HG02885 (cell line): ENCODE results near the gene SNAP29.
"Not testable (repeated sequence)": the region's sequence is repeated elsewhere in the genome, so short reads cannot be mapped to it uniquely, and the experiment has no call there.

Experiments
- ATAC-seq: cut with Tn5 transposase; IDR thresholded peaks from one replicate; pipeline ENCODE4 v1.9.1; 2021; ENCODE audit warnings: mild to moderate bottlenecking; ENCODE audit not compliant: unreplicated experiment, poor library complexity

Gene SNAP29

DNA sequence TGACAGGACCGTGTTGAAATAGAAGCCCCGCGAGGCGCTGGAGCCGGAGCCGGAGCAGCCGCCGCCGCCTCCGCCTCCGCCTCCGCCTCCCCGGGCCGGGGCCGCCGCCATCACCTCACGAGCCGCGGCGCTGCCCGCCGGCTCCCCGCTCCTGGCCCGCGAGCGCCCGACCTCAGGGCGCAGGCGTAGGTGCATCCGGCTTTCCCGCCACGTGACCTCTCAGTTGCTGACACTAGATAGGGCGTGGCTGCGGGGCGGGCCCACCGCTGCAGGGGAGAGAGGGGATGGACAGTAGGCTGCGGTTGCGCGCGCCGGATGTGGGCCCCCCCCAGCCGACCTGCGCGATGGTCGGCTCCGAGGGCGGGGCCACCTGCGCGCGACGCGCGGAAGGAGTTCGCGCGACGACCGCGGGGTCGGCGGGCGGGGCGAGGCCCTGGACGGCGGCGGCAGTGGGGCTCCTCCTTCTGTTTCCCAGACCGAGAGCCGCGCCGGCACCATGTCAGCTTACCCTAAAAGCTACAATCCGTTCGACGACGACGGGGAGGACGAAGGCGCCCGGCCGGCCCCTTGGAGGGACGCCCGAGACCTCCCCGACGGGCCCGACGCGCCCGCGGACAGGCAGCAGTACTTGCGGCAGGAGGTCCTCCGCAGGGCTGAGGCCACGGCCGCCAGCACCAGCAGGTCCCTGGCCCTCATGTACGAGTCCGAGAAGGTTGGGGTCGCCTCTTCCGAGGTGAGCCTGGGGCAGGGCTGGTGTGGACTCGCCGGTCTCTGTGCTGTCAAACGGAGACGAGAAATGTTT, at the start of gene SNAP29, which contains the start of gene PI4KA:
TSS of gene SNAP29 (plus strand) at position 393 of the 802 bp plus-strand sequence. CDS start at position 497, 104 bp downstream.
TSS of gene PI4KA (minus strand) at position 197 of the 802 bp plus-strand sequence. CDS start at position 111, 86 bp downstream.
- ATAC-seq, result peak; percentile 91

DNA sequence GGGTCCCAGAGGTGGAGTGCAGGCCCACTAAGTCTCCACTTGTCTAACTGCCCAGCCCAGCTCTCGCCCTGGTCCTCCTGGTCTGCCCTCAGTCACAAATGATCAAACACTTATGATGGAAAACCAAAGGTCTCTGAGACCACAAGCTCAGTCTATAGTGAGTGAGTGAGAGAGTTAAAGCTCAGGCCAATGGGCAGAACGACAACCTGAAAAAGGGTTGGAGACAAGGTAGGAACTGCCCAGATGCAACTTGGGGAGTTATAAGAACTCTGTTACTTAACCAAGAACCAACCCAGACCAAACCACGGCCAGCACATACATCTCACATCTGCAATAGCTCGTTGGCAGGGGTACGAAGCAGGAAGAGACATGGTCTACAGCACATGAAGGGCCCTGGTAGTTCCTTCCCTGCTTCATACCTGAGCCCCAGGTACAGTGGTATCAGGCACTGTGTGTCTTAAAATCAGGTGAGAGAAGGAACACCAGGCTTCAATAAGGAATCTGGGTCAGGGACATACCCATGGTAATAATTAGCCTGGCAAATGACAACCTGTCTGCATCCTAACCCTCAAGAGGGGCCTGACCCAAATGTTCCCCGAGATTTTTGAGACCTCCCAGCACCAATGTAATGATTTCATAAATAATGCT, 49.1 kb upstream of the SNAP29 start:
- no peak for ATAC-seq

DNA sequence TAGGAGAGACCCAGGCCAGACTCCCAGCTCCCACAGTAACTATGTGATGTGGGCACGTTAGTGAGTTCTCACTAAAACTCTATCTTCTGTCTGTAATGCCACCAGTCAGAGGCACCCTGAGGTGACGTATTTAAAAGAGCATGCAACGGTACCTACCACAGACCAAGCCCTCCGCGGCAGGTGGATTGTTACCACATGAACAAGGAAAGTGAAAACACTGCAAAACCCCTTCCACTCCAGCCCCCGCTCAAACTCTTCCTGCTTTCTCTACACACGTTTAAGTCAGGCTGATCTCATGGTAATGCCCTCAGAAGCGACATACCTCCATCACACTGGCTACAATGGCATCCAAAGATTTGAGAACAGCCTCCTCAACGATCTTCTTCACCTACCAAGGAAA, 48.2 kb upstream of the SNAP29 start:
- no peak for ATAC-seq

DNA sequence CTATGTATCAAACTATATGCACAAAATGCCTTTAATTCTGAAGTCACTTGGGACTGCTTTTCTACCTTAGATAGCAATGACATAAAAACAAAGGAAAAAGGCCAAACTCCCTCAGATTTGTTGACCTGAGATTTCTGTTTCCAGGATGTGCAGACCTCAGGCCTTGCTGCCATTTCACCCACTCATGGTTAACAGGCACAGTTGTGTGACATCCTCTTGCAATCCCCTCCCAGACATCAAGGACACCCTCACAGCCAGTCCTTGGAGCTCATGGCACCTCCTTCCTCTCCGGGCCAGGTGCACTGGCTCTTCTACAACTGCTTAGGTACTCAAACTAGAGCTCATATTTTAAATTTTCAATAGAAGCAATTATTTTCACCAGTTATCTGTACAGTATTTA, 47.6 kb upstream of the SNAP29 start:
- ATAC-seq, result no peak

DNA sequence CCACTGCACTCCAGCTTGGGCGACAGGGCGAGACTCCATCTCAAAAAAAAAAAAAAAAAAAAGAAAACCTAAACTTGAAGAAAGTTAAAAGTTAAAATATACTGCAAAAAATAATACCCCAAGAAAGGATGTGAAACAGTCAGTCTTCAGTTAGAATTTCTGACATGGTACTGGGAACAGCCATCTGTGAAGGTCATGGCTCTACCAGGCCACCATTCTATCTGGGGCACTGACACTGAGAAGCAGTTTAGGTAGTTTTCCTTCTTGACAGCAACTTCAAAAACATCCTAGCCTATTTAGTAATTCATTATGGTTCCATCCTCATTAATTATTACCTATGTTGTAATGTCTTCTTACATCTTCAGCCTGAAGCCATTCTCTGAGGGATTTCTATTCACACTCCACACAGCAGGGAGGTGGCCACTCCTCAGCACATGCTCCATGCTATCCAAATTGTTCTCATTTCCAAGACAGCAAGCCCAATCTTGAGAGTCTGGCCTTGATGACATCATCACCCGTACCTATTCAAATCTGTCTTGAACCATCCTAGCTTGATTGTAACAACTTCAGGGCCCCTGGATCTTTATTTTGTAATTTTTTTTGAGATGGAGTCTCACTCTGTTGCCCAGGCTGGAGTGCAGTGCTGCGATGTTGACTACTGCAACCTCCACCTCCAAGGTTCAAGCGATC, 46.7 kb upstream of the SNAP29 start:
- ATAC-seq, result no peak

DNA sequence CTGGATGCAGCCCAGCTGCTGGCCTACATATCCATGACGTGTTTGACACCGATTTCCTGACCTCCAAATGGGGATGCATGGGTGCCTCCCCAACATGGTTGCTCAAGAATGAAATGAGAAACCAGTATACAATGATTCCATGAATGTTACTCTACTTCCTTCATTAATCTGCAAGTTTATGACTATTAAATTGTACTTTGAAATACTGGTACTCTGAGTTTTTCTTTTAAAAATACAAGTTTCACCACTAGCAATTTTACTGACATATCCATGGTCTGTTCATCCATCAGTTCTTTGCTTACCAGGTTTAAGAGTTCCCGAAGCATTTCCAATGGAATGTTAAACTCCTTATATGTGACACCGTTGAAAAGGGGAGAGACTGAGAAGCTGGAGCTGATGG, 45.8 kb upstream of the SNAP29 start:
- ATAC-seq, result no peak

DNA sequence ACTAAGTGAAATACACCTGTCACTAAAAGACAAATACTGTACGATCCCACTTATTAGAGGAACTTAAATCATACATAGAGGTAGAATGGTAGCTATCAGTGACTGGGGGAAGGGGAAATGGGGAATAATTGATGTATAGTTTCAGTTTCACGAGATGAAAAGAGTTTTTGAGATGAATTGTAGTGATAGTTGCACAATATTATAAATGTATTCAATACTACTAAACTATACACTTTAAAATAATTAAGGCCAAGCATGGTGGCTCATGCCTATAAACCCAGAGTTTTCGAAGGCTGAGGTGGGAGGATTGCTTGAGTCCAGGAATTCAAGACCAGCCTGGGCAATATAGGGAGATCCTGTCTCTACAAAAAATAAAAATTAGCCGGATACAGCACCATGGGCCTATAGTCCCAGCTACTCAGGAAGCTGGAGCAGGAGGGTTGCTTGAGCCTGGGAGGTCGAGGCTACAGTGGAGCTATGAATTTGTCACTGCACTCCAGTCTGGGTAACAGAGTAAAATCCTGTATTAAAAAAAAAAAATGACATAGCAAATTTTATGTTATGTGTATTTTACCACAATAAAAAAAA, 44.5 kb upstream of the SNAP29 start:
- ATAC-seq, result no peak

DNA sequence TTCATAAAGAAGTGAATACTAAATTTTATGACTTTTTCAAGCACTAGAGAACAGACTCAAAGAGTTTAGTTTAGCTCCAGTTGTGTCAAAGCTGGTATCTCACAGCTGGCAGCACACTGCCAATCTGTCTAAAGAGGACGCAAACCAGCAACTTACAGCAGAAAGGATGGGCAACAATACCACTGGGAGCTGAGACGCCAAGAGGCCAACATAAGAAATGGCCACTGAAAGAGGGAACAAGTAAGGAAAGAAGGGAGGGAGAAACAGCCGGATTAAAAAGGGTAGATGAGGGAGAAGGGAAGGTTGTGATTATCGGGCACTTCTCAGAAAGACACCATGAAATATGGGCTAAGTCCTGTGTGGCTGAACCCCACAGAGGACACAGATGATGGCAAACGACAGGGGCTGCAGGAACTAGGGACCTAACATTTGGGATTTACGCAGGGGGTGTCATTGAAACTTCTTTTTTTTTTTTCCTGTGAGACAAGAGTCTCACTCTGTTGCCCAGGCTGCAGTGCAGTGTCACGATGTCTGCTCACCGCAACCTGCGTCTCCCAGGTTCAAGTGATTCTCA, 43.2 kb upstream of the SNAP29 start:
- no peak for ATAC-seq

DNA sequence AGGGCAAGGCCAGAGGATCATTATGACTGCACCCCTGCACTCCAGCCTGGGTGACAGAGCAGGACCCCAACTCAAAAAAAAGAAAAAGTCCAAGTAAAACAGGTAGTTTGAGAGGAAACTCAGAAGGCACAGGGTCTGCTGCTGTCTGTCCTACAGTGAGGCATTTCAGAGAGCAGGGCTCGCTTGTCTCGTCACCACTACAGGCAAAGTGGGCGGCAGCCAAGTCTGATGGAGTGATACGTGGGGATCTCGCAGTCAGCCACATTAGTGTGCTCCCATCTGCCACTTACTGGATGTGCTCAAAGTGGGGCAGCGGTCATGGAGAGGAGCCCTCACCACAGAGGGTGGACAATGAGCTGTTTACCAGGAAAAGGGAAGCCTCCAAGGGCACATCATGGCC, 42.2 kb upstream of the SNAP29 start:
- no peak for ATAC-seq

DNA sequence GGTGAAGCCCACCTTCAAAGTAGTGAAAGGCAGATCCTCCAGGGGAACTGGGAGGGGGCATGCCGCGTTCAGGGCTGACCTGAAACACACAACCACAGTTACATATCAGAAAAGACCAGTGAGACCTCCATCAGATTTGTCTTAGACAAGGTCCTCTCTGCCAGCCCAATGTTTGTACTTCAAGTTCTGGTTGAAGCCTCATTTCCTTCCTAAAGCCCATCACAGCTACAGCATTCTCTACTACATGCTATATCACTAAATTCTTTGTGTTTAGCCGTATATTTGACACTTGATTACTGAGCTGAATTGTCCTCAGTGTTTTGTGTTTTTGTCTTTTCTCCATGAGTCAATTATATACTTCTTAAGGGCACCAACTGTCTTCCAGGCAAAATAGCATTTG, 40.3 kb upstream of the SNAP29 start:
- no peak for ATAC-seq

DNA sequence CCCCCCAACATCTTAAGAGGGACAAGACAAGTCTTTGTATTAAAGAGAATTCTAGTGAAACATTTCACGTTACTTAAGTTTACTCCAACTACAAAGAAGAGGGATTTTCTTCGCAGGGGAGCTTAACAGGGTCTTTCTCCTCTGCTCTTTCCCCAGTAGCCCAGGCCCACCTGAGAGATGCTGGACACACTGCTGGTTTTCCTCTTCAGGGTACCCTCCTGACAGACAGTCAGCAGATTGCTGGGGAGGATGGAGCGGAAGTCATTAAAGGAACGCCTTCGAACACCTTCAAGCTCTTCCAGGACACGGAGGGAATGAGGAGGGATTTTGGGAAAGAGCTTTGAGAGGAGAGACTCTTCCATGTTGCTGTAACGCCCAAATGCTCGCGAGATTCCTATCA, 39.3 kb upstream of the SNAP29 start:
- no peak for ATAC-seq

DNA sequence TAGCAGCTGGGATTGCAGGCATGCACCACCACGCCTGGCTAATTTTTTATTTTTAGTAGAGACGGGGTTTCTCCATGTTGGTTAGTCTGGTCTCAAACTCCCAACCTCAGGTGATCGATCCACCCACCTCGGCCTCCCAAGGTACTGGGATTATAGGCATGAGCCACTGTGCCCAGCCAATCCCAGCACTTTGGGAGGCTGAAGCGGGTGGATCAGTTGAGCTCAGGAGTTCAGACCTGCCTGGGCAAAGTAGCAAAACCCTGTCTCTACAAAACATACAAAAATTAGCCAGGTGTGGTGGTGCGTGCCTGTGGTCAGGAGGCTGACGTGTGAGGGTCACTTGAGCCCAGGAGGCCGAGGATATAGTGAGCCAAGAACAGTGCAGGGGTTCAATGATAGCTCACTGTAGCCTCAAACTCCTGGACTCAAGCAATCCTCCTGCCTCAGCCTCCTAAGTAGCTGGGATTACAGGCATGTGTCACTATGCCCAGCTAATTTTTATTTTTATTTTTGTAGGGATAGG, 37.0 kb upstream of the SNAP29 start:
- not testable (repeated sequence) for ATAC-seq

DNA sequence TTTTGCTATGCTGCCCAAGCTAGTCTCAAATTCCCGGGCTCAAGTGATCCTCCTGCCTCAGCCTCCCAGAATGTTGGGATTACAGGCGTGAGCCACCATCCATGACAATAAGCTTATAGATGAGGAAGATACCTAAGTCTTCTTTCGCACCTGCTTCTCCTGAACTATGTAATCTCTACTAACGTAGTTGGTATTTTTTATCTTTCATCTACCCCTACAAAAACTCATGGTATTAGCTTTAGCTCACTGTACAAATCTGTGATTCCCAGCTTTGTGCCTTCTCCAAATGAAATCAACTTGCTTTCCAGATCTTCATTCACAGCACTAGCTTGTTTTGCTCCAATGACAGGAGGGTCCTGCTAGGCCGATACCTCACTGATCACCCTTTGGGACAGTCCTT, 36.6 kb upstream of the SNAP29 start:
- ATAC-seq, result no peak

DNA sequence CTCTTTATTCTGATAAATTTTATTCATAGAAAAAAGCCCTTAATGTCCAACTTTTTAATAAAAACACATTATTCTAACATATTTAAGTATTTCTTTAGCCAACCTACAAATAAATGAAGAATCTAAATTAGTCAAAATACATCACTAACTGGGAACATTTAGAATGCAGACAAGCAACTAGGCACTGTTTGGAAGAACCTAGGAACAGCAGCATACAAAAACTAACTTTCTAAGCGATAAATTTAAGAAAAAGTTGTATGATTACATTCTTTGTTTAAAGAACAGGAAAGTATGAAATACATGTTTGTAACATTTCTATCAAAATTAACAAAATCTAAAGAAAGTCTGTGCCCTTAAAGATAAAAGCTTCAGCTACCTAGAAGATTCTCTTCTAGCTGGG, 35.5 kb upstream of the SNAP29 start:
- no peak for ATAC-seq

DNA sequence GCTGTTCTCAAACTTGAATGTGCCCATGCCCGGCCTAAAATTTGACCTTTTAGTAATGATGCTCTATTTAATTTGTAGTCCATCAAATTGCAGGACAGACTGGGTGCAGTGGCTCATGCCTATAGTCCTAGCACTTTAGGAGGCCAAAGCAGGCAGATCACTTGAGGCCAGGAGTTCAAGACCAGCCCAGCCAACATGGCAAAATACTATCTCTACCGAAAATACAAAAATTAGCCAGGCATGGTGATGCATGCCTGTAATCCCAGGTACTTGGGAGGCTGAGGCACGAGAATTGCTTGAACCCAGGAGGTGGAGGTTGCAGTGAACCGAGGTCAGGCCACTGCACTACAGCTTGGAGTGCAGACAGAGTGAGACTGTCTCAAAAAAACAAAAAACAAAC, 33.6 kb upstream of the SNAP29 start:
- ATAC-seq, result not testable (repeated sequence)

DNA sequence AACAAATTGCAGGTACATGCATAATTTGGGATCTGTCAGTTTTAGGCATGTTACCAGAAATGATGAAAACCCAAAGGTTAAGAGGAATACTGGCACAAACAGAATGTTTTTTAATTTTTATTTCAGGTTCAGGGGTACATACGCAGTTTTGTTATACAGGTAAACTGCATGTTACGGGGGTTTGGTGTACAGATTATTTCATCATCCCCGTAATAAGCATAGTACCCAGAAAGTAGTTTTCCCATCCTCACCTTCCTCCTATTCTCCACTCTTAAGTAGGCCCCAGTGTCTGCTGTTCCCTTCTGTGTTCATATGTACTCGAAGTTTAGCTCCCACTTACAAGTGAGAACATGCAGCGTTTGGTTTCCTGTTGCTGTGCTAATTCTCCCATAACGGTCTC, 33.2 kb upstream of the SNAP29 start:
- ATAC-seq, result no peak

DNA sequence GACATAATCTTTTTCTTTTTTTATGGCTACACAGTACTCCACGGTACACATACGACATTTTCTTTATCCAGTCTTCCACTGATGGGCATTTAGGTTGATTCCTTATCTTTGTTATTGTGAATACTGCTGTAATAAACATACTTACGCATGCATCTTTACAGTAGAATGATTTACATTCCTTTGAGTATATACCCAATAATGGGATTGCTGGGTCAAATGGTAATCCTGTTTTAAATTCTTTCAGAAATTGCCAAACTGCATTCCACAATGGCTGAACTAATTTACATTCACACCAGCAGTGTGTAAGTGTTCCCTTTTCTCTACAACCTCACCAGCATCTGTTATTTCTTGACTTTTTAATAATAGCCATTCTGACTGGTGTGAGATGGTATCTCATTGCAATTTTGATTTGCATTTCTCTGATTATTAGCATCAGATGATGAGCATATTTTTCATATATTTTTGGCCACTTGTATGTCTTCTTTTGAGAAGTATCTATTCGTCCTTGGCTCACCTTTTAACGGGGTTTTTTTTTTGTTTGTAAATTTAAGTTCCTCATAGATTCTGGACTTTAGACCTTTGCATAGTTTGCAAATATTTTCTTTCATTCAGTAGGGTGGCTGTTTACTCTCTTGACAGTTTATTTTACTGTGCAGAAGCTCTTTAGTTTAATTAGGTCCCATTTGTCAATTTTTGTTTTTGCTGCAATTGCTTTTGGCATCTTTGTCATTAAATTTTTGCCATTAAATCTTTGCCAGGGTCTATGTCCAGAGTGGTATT, 32.2 kb upstream of the SNAP29 start:
- not testable (repeated sequence) for ATAC-seq

DNA sequence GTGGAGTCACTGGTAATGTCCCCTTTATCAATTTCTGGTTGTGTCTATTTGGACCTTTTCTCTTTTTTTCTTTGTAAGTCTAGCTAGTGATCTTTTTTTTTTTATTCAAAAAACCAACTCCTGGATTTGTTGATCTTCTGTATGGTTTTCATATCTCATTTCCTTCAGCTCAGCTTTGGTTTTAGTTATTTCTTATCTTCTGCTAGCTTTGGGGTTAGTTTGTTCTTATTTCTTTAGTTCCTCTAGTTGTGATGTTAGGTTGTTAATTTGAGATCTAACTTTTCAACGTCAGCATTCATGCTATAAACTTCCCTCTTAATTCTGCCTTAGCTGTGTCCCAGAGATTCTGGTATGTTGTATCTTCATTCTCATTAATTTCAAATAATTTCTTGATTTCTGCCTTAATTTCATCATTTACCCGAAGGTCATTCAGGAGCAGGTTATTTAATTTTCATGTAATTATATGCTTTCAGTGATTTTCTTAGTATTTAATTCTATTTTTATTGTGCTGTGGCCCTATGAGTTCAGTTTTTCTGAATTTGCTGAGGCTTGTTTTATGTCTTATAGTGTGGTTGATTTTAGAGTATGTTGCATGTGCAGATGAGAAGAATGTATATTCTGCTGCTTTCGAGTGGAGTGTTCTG, 29.2 kb upstream of the SNAP29 start:
- ATAC-seq, result no peak

DNA sequence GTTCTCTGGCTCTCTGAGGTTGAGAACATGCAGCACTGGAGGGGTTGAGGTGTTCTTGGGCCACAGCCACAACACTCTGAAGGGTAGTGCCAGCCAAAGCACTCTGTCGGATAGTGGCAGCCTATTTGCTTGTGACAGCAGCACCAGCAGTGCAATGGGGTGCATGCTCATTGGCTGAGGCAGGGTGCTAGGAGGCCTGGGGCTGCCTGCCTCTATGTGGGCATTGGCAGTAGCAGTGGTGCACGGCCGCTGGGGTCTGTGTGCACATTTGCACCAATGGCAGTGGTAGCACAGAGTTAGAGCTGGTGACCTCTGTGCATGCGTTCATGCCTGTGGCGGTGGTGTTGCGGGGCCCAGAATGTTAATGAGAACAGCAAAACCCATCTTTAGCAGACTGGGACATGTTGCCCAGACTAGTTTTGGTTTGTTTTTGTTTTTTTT, 25.6 kb upstream of the SNAP29 start:
- ATAC-seq, result no peak
